Stimulated activated CD8-positive, alpha-beta memory T cell treated with anti-CD3 and anti-CD28 coated beads, Interleukin-2, amount 100 ng/mL, for 48 hours (primary cell): ENCODE results near the gene ACSS1.

Source experiments
- DNase-seq, 2 donors: peaks; one replicate each; pipeline ENCODE4 v3.0.0-alpha.2; 2020; ENCODE audit warnings: low read depth in 2 of 2

ACSS1 gene

DNA sequence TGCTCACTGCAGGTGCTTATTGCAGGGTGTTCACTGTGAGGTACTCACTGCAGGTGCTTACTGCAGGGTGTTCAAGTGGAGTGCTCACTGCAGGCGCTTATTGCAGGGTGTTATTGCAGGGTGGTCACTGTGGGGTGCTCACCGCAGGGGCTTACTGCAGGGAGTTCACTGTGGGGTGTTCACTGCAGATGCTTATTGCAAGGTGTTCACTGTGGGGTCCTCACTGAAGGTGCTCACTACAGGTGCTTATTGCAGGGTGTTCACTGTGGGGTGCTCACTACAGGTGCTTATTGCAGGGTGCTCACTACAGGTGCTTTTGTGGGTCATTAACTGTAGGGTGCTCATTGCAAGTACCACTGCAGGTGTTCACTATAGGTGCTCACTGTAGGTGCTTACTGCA, 85.6 kb downstream of the ACSS1 start:
- DNase-seq = no peak

GRCh38 chr20:24971376-24972101, 86.4 kb downstream of the ACSS1 start:
- no peak for DNase-seq

GRCh38 chr20:24970754-24971153, 87.2 kb downstream of the ACSS1 start:
- no peak for DNase-seq

- DNase-seq = no peak
Observed at GRCh38 chr20:24970030-24970553, 87.8 kb downstream of the ACSS1 start.

- DNase-seq = no peak
Observed at GRCh38 chr20:24969186-24970029, 88.5 kb downstream of the ACSS1 start.

- no peak for DNase-seq
Observed at GRCh38 chr20:24968278-24968800, 89.6 kb downstream of the ACSS1 start.

- DNase-seq = no peak
Observed at GRCh38 chr20:24966317-24967012, 91.5 kb downstream of the ACSS1 start.

- DNase-seq = no peak
Observed at GRCh38 chr20:24965065-24965919, 92.6 kb downstream of the ACSS1 start.

DNA sequence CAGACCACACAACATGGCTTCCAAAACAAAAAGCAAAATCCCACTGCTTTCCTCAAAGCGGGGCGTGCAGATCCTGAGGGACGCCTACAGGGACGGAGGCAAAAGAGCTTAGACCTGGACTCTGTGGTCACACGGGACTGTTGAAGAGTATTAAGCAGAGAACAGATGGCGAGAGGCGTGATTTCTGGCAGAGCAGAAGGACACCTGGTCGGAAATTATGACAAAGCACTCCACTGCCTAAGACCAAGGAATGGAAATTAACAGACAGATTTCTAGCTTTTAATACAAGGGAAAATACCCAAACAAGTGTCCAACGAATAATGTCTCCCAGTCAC, 93.5 kb downstream of the ACSS1 start:
- DNase-seq = no peak

- DNase-seq = no peak
Observed at GRCh38 chr20:24963672-24964505, 94.0 kb downstream of the ACSS1 start.

DNA sequence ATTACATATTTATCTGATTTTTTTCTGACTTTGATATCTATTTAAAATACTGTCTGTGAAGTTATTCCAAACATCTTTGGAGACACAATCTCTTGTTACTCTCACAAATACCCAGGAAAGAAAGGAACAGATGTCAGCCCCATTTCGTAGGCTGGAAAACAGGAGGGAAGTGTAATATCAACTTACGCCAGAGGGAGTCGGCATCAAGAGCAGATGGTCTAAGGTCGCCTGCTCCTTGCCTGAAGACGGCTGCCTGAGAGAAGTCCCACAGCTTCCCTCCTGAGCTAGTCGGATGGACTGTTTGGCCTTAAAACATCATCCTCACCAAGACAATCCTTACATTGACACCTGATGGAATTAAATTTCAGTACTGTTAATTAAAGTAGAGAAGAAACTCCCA, 95.4 kb downstream of the ACSS1 start:
- DNase-seq = no peak

- DNase-seq = no peak
Observed at GRCh38 chr20:24962182-24962492, 95.8 kb downstream of the ACSS1 start.

DNA sequence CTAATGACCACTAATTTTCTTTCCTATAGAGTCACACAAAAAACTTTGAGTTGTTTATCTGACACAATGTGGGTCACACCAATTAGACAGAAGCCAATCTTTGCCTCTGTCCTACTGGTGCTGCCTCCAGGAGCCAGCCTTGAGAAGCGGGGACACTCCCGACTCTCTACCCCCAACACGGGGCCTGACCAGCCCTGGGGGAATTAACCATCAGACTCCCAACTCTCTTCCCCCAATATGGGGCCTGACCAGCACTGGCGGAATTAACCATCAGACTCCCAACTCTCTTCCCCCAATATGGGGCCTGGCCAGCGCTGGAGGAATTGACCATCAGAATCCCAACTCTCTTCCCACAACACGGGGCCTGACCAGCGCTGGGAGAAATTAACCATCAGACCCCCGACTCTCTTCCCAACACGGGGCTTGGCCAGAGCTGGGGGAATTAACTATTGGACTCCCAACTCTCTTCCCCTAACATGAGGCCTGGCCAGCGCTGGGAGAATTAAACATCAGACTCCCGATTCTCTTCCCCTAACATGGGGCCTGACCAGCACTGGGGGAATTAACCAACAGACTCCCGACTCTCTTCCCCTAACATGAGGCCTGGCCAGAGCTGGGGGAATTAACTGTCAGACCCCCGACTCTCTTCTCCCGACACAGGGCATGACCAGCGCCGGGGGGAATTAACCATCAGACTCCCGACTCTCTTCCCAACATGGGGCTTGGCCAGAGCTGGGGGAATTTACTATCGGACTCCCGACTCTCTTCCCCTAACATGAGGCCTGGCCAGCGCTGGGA, 96.4 kb downstream of the ACSS1 start:
- DNase-seq = no peak

GRCh38 chr20:24960861-24961260, 97.1 kb downstream of the ACSS1 start:
- no peak for DNase-seq

DNA sequence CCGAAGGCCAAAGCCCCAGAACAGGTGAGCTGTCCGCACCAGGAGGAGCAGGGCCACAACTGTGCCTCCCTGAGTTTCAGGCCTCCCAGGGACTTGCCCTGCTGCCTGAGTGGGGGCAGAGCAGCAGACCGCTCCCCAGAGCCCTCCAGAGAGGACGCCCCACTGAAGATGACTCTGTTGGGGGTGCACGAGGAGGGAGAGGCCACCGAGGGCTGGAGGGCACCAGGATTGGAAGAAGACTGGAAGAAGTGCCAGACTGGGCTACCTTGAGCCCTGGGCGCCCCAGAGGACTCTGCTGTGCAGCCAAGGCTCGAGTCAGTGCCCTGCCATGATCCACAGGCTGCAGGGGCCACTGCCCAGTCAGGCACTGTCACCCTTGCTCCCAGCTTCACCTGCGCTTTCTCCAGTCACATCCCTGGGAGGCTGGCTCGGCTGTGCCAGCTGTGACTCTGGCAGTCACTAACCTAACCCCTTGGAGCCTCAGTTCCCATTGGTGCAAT, 97.6 kb downstream of the ACSS1 start:
- no peak for DNase-seq

- DNase-seq = no peak
Observed at GRCh38 chr20:24959591-24960301, 98.2 kb downstream of the ACSS1 start.

DNA sequence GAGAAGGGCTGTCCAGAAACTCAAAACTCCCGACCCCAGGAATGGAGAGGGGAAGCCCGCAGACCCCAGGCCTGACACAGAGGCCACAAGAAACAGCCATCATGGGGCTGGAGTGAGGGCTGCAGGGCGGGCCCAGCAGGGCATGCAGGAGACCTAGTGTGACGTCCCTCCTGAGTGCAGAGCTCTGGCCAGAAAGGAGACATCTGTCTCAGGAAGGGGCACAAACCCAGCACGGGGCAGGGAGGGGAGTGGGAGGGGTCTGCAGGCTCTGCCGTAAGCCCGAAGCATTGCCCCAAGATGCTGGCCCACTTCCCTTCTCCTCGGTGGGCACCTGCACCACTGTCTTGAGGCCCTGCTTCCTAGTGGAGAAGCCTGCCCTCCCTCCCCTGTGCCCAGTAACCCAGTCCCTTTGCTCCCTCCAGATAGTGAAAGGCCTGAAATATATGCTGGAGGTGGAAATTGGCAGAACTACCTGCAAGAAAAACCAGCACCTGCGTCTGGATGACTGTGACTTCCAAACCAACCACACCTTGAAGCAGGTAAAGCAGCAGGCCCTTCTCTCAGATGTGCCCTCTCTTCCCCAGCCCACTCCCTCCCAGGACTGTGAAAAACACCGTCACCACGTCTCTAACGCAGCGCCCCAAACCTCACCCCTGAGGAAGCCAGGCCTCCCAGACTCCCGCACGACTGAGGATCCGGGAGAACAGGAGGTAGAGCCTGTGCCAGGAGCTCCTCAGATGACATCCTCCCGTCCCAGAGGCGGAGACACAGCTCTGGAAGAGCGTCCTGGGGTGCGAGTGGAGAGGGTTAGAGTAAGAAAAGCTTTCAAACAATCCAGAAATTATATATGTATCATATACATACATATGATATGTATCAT, 99.2 kb downstream of the ACSS1 start:
- no peak for DNase-seq
